CD4-positive, alpha-beta T cell treated with Interleukin-1 beta for 1 hour (primary cell): Measurements from ENCODE around the gene TMPRSS12.
"Not testable (repeated sequence)": the region's sequence is repeated elsewhere in the genome, so short reads cannot be mapped to it uniquely, and the experiment has no call there.

Source experiments
- DNase-seq, 2 donors: peaks; one replicate each; pipeline ENCODE4 v3.0.0-alpha.2; 2020 to 2022

Gene TMPRSS12, protein sequence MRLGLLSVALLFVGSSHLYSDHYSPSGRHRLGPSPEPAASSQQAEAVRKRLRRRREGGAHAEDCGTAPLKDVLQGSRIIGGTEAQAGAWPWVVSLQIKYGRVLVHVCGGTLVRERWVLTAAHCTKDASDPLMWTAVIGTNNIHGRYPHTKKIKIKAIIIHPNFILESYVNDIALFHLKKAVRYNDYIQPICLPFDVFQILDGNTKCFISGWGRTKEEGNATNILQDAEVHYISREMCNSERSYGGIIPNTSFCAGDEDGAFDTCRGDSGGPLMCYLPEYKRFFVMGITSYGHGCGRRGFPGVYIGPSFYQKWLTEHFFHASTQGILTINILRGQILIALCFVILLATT

DNA sequence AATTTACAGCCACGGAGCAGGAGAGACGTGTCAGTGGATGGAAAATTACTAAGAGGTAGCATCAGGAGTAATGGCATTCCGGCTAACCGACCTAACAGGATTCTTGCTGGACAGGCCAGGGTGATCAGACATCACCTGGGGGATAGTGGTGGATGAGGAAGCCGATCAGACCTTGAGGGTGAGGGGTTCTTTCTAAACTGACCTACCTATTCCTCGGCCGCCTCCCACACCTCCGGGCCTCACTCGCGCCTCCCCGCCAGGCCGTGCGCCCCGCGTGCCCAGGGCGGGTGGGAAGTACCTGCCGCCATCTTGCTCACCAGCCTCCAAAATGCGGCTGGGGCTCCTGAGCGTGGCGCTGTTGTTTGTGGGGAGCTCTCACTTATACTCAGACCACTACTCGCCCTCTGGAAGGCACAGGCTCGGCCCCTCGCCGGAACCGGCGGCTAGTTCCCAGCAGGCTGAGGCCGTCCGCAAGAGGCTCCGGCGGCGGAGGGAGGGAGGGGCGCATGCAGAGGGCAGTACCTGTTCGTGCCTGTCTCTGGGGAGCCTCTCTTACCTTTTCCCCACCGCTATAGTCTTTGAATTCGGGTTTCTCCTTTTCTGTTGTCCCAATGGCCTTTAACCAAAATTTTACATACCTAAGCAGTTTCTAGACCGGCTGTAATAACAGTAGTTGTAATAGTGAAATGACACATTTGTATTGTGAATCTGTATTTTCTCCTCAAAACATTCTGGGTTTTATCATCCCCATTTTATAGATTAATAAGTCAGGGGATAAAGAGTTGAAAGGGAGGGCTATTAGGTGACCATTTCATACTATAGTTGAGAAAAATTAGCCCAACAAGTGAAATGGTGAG lies at the start of gene TMPRSS12:
Gene TMPRSS12 (plus strand): TSS at position 290 of the 857 bp plus-strand sequence. CDS start 39 bp downstream, at position 329.
- no peak for DNase-seq

- DNase-seq: no peak
Observed at GRCh38 chr12:50799908-50800307, 42.8 kb upstream of the TMPRSS12 start.

DNA sequence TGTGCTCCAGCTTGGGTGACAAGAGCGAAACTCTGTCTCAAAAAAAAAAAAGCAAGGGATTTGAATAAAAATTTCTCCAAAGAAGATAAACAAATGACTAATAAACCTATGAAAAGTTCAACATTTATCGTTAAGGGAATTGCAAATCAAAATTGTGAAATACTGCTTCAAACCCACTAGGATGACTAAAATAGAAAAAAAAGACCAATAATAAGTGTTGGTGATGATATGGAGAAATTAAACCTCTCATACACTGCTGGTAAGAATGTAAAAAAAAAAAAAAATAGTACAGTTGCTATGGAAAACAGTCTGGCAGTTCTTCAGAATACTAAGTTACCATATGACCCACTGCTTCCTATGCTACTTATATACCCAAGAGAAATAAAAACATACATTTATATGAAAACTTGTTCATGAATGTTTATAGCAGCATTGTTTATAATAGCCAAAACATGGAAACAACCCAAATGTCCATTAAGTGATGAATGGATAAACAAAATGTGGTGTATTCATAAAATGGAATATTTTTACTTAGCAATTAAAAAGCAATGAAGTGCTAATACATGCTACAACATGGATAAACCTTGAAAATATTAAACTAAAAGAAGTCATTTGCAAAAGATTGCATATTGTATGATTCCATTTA lies 39.4 kb upstream of the TMPRSS12 start:
- DNase-seq: no peak

DNA sequence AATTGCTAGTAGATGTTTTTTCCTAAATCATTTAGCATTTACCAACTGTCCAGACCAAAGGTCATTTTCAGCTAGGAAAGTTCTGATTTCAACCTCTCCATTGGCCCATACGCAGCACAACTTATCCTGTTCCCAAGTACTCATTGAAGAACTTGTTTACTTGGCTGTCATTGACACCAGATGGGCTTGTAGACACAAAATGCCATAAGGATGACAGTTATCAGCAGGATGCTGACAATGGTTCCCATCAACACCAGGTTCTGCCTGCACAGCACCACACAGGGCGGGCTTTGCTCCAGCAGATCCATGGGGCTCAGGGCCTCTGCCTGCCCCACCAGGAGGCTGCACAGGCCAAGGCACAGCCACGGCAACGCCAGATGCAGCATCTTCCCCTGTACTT lies 36.5 kb upstream of the TMPRSS12 start:
- DNase-seq: no peak

- DNase-seq: not testable (repeated sequence)
Observed at GRCh38 chr12:50809131-50809530, 33.6 kb upstream of the TMPRSS12 start.

- not testable (repeated sequence) for DNase-seq
Observed at GRCh38 chr12:50814921-50815320, 27.8 kb upstream of the TMPRSS12 start.

- no peak for DNase-seq
Observed at GRCh38 chr12:50820177-50820576, 22.5 kb upstream of the TMPRSS12 start.

DNA sequence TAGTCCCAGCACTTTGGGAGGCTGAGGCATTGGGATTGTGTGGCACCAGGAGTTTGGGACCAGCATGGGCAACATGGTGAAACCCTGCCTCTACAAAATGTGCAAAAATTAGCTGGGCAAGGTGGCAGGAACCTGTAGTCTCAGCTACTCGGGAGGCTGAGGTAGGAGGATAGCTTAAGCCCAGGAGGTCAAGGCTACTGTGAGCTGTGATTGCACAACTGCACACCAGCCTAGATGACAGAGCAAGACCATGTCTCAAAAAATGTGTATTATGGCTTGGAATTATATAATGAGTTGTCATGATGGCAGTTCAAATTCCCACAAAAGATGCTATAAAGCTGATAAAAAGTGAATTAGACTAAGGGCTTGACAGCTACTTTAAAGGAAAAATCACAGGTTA lies 20.6 kb upstream of the TMPRSS12 start:
- DNase-seq: no peak

DNA sequence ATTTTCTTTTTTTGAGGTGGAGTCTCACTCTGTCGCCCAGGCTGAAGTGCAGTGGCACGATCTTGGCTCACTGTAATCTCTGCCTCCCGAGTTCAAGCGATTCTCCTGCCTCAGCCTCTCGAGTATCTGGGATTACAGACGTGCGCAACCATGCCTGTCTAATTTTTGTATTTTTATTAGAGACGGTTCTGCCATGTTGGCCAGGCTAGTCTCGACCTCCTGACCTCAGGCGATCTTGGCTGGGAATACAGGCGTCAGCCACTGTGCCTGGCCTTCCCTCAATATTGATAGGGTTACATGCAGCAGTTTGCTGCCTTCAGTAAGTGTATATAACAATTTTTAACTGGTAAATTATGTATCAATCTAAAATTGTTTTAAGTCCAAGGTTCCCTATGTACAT lies 19.0 kb upstream of the TMPRSS12 start:
- not testable (repeated sequence) for DNase-seq

- peak in 1 of 2 donors; percentile 0 for DNase-seq
Observed at GRCh38 chr12:50824914-50825313, 17.8 kb upstream of the TMPRSS12 start.

GRCh38 chr12:50825372-50825838 lies 17.3 kb upstream of the TMPRSS12 start:
- peak in 1 of 2 donors; percentile 64 for DNase-seq

- no peak for DNase-seq
Observed at GRCh38 chr12:50828121-50828520, 14.6 kb upstream of the TMPRSS12 start.

DNA sequence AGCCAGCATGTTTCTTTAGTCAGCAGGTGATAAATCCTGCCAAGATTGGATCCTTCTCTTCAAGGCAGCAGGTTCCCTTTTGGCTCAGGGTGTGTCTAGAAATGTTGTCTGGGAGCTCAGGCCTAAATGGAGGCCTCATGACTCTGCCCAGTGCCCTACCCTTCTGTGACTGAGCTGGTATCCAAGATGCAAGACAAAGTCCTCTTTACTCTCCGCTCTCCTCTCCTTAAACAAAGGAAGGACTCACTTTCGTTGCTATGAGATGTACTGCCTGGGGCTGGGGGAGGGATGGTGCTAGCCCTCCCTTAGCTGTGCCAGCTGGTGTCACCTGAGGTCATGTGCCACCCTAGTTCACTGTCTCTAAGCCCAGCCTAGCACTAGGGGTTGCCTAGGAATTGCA lies 13.8 kb upstream of the TMPRSS12 start:
- DNase-seq: no peak

- not testable (repeated sequence) for DNase-seq
Observed at GRCh38 chr12:50833801-50834200, 8.9 kb upstream of the TMPRSS12 start.

DNA sequence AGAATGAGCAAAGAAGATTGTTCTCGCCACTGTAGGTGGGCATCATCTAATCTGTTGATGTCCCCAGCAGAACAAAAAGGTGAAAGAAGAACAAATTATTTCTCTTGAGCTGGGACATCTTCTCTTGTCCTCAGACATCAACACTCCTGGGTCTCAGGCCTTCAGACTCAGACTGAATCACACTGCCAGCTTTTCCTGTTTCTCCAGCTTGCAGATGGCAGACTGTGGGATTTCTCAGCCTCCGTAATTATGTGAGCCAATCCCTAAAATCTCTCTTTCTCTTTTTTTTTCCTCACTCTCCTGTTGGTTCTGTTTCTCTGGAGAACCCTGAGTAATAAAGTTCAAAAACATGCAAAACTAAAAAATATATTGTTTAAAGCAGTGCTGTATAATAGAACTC lies 3.7 kb upstream of the TMPRSS12 start:
- no peak for DNase-seq

- DNase-seq: no peak
Observed at GRCh38 chr12:50840809-50841487, 1.8 kb upstream of the TMPRSS12 start.

GRCh38 chr12:50841716-50842531 lies 802 bp upstream of the TMPRSS12 start:
- no peak for DNase-seq

DNA sequence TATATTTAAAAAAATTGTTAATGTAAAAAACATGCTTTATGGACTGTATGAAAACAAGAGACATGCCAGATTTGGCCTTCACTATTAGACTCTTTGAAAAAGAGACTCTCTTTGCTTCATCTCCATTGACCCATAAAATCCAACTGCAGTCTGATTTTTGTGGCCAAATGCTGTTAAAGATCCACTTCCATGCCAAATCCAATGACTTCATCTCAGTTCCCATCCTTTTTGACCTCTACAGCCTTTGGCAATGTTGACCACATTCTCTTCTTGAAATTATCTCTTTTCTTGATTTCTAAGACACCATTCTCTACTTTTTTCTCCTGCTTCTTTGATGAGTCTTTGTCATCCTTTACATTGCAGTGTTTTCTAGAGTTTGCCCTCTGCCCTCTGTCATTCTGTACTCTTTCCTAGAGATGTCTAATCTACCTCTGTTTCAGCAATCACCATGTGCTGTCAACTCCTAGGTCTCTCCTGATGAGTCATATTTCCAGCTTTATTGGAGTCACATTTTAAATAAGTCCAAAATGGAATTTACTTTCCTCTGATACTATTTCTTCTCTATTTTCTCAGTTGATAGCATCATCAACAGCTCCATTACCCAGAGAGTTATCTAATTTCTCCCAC lies 2.4 kb downstream of the TMPRSS12 start:
- DNase-seq: no peak

- DNase-seq: no peak
Observed at GRCh38 chr12:50848963-50849362, 6.2 kb downstream of the TMPRSS12 start.

DNA sequence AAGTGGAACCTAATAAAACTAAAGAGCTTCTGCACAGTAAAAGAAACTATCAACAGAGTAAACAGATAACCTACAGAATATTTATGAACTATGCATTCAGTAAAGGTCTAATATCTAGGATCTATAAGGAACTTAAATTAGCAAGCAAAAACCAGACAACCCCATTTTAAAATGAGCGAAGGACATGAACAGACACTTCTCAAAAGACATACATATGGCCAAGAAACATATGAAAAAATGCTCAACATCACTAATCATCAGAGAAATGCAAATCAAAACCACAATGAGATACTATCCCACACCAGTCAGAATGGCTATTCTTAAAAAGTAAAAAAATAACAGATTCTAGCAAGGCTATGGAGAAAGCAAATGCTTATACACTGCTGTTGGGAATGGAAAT lies 12.5 kb downstream of the TMPRSS12 start:
- not testable (repeated sequence) for DNase-seq

DNA sequence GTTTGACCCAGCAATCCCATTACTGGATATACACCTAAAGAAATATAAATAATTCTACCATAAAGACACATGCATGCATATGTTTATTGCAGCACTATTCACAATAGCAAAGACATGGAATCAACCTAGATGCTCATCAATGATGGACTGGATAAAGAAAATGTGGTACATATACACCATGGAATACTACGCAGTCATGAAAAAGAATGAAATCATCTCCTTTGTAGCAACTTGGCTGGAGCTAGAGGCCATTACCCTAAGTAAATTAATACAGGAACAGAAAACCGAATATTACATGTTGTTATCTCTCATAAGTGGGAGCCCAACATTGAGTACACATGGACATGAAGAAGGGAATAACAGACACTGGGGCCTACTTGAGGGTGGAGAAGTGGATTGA lies 13.0 kb downstream of the TMPRSS12 start:
- not testable (repeated sequence) for DNase-seq
